ENCODE results near the gene HADHB. TPM values are rescaled to one million over a fixed set of nuclear protein-coding genes. Genes with fewer than 3 reads are reported as not detected.

HADHB gene
- total RNA-seq, 1 experiment from 2014 or later: 41.3 TPM

DNA sequence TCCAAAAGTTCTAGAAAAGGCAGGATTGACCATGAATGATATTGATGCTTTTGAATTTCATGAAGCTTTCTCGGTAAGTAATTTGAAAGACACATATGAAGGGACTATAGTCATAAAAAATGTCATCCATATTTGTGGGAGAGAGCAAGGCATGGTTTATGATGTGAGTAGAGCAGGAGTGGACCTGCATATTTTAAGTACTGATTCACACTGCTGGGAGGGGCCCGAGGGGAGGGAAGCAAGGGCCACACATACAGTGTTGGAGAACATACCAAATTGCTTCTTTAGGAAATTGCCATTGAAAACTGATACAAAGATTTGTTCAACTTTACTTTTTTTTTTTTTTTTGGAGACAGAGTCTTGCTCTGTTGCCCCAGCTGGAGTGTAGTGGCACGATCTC is 39.4 kb downstream of the HADHB start:
- Histone ChIP-seq H4K91ac (ENCODE audit: insufficient read length, low read depth, low read length) (no peak overlapping the region), H3K4me1 (ENCODE audit: insufficient read depth, low read length) (no peaks in the 10 kb centered on the region), H3K23ac (ENCODE audit: insufficient read length, low read depth, low read length) (no peak overlapping the region), H2BK120ac (ENCODE audit: low read depth, low read length, poor library complexity, severe bottlenecking) (no peak overlapping the region), H3T11ph (ENCODE audit: low read length) (no peak overlapping the region), H3K9me3 (ENCODE audit: control insufficient read depth, low read depth, low read length) (no peaks in the 10 kb centered on the region), H3K4me2 (ENCODE audit: insufficient read depth, insufficient read length, low read length) (no peak overlapping the region), H4K8ac (replicated peaks; ENCODE audit: insufficient read length, low read depth, low read length) (no peak overlapping the region), H3K9ac (ENCODE audit: extremely low read depth, insufficient read length, low read length) (no peak overlapping the region), H3K4ac (ENCODE audit: low read depth, low read length) (no peak overlapping the region), H2AK5ac (ENCODE audit: insufficient read length, low read length) (no peak overlapping the region), H3K56ac (ENCODE audit: insufficient read length, low read depth, low read length) (no peak overlapping the region), H3K14ac (ENCODE audit: insufficient read depth, low read length) (no peak overlapping the region), H3K79me1 (ENCODE audit: insufficient read depth, low read depth, low read length, poor library complexity, severe bottlenecking) (no peaks in the 10 kb centered on the region), H2BK5ac (ENCODE audit: insufficient read length, low read length) (no peak overlapping the region), H2BK12ac (ENCODE audit: insufficient read length, low read depth, low read length) (no peak overlapping the region), H3K18ac (ENCODE audit: insufficient read length, low read depth, low read length) (no peak overlapping the region), H2BK15ac (ENCODE audit: low read depth, low read length) (no peak overlapping the region), H2AFZ (ENCODE audit: low read length) (no peak overlapping the region), H4K20me1 (ENCODE audit: control insufficient read depth, insufficient read depth, insufficient read length) (no peaks in the 10 kb centered on the region), H3K79me2 (ENCODE audit: insufficient read depth, low read length) (no peaks in the 10 kb centered on the region), H3K27ac (ENCODE audit: insufficient read length, low read depth, low read length) (no peak overlapping the region), H2BK20ac (ENCODE audit: low read depth, low read length, poor library complexity, severe bottlenecking) (no peak overlapping the region), H3K23me2 (ENCODE audit: insufficient read length, low read depth, low read length, poor library complexity, severe bottlenecking) (no peaks in the 10 kb centered on the region), H3K27me3 (ENCODE audit: insufficient read depth, low read length) (no peaks in the 10 kb centered on the region), H4K5ac (ENCODE audit: insufficient read length, low read depth, low read length) (no peak overlapping the region)
- Mint-ChIP-seq H3K27ac (no peak overlapping the region), H3K9me3 (no peaks in the 10 kb centered on the region), H3K4me3 (no peak overlapping the region), H3K4me1 (no peaks in the 10 kb centered on the region), H3K27me3 (ENCODE audit: low read depth) (no peaks in the 10 kb centered on the region), H3K36me3 (ENCODE audit: insufficient read depth in 1 of 3, low read depth in 3 of 3) (peaks cover 10 to 58% (median 39%) of the 10 kb centered on the region in 3 experiments)
- no peak for TF ChIP-seq CTCF (conservative IDR thresholded peaks at IDR 0.05)
- no peak for DNase-seq
- no CpG with 5 or more reads among the region's 3 CpGs for WGBS (ENCODE audit: extremely low coverage, insufficient read length, low lambda C conversion rate)

All from H9 (cell line).